ENCODE measurements around the gene FA2H. TPM values are rescaled to one million over a fixed set of nuclear protein-coding genes. Genes with fewer than 3 reads are reported as not detected.
A peak's percentile ranks its signal among the peaks of the same experiment; 100 is the strongest.

The FA2H gene
- total and polyA plus RNA-seq, 2 of the 13 experiments (the other 11 are each of a cell fraction or from before 2014, with no cell fraction given) = 0.20 TPM; not detected in 1

DNA sequence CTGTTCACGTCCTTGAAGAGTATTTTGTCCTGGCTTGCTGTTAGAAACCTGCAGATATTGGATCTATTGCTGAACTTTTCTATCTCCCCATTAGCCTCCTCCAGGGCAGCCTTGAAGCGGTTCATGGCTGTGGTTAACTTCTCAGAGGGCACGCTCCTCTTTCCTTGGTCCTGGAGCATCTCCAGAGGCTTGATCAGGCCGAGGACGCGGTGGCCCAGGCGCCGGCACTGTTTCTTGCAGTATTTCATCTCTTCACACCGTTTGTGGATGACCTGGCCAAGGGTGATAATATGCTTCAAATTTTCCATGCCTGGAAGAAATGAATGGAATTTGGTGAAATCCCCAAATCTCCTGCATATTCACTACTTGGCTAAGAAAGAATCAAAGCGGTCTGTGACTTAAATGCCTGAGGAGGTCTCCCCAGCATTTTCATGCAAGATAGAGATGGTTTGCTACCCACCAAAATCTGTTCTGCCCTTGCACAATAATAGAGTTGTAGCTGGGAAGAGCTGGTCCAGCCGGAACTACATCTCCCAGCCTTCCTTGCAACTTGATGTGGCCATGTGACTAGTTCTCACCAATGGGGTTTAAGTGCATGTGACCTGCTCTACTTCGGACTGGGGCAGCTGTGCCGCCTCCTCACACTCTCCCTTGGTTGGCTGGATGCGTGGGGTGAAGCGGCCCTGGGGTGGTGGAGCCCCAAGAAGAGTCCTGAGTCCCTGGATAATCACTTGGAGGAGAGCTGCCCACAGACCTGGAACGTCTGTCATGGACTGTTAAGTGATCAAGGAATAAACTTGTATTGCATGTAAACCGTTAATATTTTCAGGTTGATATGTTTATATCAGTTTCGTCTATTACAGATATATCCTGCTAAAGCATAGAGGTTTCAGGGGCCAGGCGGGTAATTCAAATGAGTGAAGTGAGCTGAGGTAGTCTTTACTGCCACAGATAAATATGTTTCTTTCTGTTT is 78.9 kb downstream of the FA2H start (continued):
- TF ChIP-seq ATF2 (CRISPR knock-in tag; IDR thresholded peaks at IDR 0.05) = 0 out of 2 replicates have a peak, but pooled peaks have one; percentile 41
- no peak for TF ChIP-seq ZNF484 (CRISPR knock-in tag; IDR thresholded peaks at IDR 0.05; ENCODE audit: borderline replicate concordance, low read depth)
- TF ChIP-seq SMYD3 (CRISPR knock-in tag; IDR thresholded peaks at IDR 0.05) = 0 out of 2 replicates have a peak, but pooled peaks have one; percentile 48
- no peak for TF ChIP-seq NCOA1 (CRISPR knock-in tag; IDR thresholded peaks at IDR 0.05)
- no peak for TF ChIP-seq FOXA1 (IDR thresholded peaks at IDR 0.05)
- TF ChIP-seq FOXA1 (CRISPR knock-in tag; IDR thresholded peaks at IDR 0.05) = no peak
- peak; percentile 57; the same call in 1 of the 2 replicates for TF ChIP-seq MIER3 (CRISPR knock-in tag; IDR thresholded peaks at IDR 0.05; ENCODE audit: borderline replicate concordance)
- peak; percentile 49; the same call in 1 of the 2 replicates for TF ChIP-seq KLF11 (CRISPR knock-in tag; IDR thresholded peaks at IDR 0.05)
- TF ChIP-seq ZNF616 (CRISPR knock-in tag; IDR thresholded peaks at IDR 0.05; ENCODE audit: low read depth) = no peak
- TF ChIP-seq NFIC (IDR thresholded peaks at IDR 0.05; ENCODE audit: low read length) = no peak
- TF ChIP-seq, protein P1, sequence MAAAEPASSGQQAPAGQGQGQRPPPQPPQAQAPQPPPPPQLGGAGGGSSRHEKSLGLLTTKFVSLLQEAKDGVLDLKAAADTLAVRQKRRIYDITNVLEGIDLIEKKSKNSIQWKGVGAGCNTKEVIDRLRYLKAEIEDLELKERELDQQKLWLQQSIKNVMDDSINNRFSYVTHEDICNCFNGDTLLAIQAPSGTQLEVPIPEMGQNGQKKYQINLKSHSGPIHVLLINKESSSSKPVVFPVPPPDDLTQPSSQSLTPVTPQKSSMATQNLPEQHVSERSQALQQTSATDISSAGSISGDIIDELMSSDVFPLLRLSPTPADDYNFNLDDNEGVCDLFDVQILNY (CRISPR knock-in tag; conservative IDR thresholded peaks at IDR 0.05) = no peak
- TF ChIP-seq POLR2A (IDR thresholded peaks at IDR 0.05; ENCODE audit: insufficient read depth in 1 of 2, low read depth in 2 of 2, low read length in 2 of 2) = peak; percentile 81 to 96
- no peak for TF ChIP-seq FUBP1 (CRISPR knock-in tag; IDR thresholded peaks at IDR 0.05; ENCODE audit: borderline replicate concordance)
- 0 out of 2 replicates have a peak, but pooled peaks have one; percentile 29 for TF ChIP-seq ISX (CRISPR knock-in tag; conservative IDR thresholded peaks at IDR 0.05)
- TF ChIP-seq ZXDC (CRISPR knock-in tag; IDR thresholded peaks at IDR 0.05) = no peak
- no peak for TF ChIP-seq ZNF564 (CRISPR knock-in tag; IDR thresholded peaks at IDR 0.05)
- TF ChIP-seq EHMT2 (IDR thresholded peaks at IDR 0.05; ENCODE audit: borderline replicate concordance, low read depth, low read length) = no peak
- TF ChIP-seq ZNF770 (CRISPR knock-in tag; IDR thresholded peaks at IDR 0.05) = no peak
- TF ChIP-seq SYNCRIP (IDR thresholded peaks at IDR 0.05; ENCODE audit: insufficient read depth, low read depth, low read length) = no peak
